Measurements from ENCODE around the gene BAD.

Gene BAD

DNA sequence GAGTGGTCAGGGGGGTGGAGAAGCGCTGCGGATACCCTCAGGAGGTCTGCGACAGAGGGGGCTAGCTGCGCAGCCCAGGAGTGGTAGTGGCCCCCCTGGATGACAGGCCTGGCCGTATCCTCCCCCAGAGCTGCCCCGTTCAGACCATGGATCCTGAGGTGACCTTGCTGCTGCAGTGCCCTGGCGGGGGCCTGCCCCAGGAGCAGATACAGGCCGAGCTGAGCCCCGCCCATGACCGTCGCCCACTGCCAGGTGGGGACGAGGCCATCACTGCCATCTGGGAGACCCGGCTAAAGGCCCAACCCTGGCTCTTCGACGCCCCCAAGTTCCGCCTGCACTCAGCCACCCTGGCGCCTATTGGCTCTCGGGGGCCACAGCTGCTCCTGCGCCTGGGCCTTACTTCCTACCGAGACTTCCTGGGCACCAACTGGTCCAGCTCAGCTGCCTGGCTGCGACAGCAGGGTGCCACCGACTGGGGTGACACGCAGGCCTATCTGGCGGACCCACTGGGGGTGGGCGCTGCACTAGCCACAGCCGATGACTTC, 57.9 kb downstream of the BAD start:
- peak; percentile 82 for DNase-seq

DNA sequence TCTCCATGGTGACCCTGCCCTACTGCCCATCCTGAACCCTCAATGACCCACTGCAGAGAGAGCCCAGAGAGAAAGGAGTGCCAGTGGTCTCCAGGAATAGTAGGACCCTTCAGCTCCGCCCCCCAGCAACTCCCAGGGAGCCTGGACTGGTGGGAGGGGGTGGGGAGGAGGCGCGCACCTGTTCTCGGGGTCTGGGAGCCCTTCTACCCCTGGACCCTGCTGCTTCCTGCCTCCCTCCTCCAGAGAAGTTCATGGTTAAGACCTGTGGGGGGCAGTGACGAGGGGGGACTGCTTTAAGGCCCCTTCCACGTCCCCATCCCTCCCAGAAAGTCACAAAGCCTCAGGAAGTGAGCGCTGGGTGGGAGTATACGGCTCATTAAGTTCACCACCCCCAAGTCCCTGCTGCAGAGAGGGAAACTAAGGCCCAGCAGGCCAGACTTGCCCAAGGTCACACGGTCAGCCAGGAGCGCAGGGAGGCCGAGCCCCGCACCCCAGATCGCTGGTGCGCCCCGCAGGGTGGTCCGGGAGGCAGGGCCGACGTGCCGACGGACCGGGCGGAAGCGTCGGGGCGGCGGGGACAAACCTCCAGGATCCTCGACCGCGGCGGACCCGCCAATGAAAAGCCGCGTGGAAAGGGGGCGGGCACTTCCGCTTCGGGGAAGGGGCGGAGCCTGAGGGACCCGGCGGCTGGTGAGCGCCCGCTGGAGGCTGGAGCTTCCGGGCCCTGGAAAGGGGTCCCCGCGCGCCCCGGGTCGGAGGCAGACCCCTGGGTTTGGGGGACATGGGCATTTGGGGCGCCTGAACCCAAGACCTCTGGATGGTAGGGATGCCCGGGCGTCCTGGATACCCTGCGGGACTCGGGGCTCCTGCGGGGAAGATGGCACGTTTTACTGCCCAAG, 58.6 kb downstream of the BAD start, which contains the start of the genes NUDT22 and TRPT1:
Gene NUDT22 (plus strand): TSS at position 667 of the 899 bp plus-strand sequence. CDS start 379 bp downstream, outside the sequence.
Gene TRPT1 (minus strand): TSS at position 579 of the 899 bp plus-strand sequence. CDS start 326 bp downstream, at position 253.
- DNase-seq, result peak; percentile 95

DNA sequence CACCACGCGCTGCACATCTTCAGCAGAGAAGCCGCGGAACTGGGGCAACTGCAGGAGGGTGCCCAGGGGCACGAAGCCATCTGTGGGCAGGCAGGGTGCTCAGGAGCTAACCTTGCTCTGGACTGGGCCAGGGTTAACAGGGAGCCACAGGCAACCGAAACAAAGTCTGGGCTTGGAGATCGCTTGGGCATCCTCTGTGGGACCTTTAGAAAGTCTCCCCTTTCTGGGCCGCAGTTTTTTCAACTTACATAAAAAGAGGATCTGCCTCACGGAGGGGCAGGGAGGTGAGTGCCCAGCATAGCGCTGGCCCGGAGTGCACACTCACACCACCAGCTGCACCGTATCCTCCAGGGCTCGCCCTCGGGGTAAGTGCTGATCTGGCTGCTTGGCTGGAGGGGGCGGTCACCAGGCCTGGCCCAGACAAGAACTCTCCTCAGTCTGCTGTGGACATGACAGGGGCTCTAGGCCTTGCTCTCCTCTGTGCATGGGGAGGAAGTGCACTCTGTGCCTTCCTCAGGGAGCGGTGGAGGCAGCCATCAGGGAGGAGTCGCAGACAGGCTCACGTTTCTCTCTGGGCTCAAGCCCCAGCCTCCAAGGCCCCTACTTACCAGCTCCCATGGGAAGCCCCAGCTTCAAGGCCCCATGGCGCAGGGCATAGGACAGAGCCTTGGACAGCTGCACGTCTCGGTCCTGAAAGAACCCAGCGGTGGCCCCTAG, 59.4 kb downstream of the BAD start:
- no peak for DNase-seq

DNA sequence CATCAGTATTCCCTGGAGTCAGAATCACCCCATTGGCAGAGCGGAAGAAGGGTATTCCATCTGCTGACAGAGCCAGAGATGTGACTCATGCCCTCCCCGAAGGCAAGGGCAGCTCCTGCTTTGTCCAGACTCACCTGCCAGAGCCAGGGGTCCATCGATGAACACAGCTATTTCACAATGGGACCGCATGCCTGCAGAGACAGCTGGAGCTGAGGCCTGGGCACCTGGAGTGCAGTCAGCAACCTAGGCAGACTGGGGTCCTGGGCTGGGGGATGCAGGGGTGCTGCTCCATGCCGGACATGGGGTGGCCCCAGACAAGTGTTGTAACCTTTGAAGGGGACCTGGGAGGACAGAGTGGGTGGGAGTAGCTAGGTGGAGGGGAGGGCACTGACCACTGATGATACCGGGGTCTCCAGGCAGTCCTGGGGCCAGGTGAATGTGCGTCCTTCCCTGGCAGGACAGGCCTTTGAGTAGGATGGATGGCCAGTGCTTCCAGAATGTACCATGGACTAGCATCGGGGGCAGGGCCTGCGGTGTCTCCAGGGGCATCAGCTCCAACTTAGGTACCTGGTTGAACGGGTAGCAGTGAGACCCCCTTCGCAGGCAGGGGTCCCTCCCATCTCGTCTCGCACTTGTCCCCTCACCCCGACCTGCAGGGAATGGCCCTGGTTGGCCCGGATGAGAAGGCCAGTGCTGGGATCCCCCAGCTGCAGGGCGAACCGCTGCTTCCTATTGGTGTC, 60.1 kb downstream of the BAD start:
- no peak for DNase-seq

DNA sequence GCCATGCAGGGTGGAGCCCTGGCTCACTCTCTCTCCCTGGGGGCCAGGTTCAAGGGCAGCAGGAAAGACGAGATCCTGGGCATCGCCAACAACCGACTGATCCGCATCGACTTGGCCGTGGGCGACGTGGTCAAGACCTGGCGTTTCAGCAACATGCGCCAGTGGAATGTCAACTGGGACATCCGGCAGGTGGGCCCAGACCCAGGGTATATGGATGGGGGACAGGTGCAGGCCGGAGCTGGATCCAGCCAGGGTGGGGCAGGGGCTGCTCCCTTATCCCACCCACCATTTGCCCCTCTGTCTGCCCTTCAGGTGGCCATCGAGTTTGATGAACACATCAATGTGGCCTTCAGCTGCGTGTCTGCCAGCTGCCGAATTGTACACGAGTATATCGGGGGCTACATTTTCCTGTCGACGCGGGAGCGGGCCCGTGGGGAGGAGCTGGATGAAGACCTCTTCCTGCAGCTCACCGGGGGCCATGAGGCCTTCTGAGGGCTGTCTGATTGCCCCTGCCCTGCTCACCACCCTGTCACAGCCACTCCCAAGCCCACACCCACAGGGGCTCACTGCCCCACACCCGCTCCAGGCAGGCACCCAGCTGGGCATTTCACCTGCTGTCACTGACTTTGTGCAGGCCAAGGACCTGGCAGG, 61.3 kb downstream of the BAD start:
- no peak for DNase-seq

DNA sequence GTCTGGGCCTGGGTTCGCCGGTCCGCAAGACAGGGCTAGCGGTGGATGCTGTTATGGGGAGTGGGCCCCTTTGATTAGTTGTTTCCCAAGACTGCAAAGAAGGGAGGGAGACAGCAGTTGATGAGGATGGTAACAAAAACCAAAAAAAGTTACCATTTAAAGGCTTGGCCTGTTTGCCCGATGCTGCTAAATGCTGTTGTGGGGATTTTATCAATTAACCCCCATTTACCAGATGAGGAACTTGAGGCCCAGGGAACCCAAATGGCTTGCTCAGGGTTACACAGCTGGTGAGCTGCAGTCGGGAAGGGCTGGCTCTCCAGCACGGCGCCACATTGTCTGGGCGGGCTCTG, 61.8 kb downstream of the BAD start:
- DNase-seq, result no peak

DNA sequence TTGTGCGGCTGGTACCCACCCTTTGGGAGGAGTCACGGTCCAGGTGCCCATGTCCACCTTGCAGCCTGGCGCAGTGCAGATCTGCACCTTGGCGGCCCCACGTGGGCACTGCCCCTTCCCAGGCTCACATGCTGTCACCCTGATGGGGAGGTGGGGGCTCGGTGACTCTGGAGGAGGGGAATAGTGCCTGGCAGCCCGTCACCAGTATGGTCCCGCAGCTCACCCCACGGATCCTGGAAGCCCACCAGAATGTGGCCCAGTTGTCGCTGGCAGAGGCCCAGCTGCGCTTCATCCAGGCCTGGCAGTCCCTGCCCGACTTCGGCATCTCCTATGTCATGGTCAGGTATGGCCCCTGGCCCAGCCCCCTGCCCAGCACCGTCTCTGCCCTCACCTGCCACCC, 63.7 kb downstream of the BAD start:
- no peak for DNase-seq

DNA sequence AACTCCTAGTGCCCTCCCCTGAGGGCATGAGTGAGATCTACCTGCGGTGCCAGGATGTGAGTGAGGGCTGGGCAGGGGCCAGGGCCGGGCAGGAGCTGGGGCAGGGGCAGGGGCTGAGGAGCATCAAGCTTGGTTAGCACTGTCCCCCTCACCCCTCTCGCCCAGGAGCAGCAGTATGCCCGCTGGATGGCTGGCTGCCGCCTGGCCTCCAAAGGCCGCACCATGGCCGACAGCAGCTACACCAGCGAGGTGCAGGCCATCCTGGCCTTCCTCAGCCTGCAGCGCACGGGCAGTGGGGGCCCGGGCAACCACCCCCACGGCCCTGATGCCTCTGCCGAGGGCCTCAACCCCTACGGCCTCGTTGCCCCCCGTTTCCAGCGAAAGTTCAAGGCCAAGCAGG, 64.2 kb downstream of the BAD start:
- DNase-seq, result no peak
